ENCODE measurements around the gene KCNK4.
"Not testable (repeated sequence)": the region's sequence is repeated elsewhere in the genome, so short reads cannot be mapped to it uniquely, and the experiment has no call there.

KCNK4 gene

GRCh38 chr11:64292460-64293254 lies 1.6 kb downstream of the KCNK4 start:
- DNase-seq = no peak

- no peak for DNase-seq
Measured at GRCh38 chr11:64294774-64295173, 3.7 kb downstream of the KCNK4 start.

GRCh38 chr11:64295760-64296159 lies 4.7 kb downstream of the KCNK4 start:
- no peak for DNase-seq

GRCh38 chr11:64296236-64296635 lies 5.1 kb downstream of the KCNK4 start:
- no peak for DNase-seq

- DNase-seq = no peak
Measured at GRCh38 chr11:64296830-64297698, 6.0 kb downstream of the KCNK4 start.

- no peak for DNase-seq
Measured at GRCh38 chr11:64297699-64298358, 6.7 kb downstream of the KCNK4 start.

- DNase-seq = no peak
Measured at GRCh38 chr11:64298966-64299846, 8.1 kb downstream of the KCNK4 start.

GRCh38 chr11:64299847-64300648 lies 8.9 kb downstream of the KCNK4 start, which contains the start of gene CATSPERZ:
TSS of gene CATSPERZ (plus strand) at chr11:64300358. CDS start at chr11:64300411, 53 bp downstream.
- DNase-seq = no peak

GRCh38 chr11:64303109-64304031 lies 12.3 kb downstream of the KCNK4 start:
- no peak for DNase-seq

- no peak for DNase-seq
Measured at GRCh38 chr11:64304032-64304315, 12.9 kb downstream of the KCNK4 start.

- peak; percentile 92 for DNase-seq
Measured at GRCh38 chr11:64304316-64305072, 13.4 kb downstream of the KCNK4 start.

GRCh38 chr11:64305075-64305690 lies 14.1 kb downstream of the KCNK4 start, which contains the start of gene ESRRA:
TSS of gene ESRRA (plus strand) at chr11:64305524. CDS start at chr11:64307180, 1,656 bp downstream.
- DNase-seq = peak; percentile 98

GRCh38 chr11:64305691-64306562 lies 14.8 kb downstream of the KCNK4 start:
- peak; percentile 78 for DNase-seq

- DNase-seq = no peak
Measured at GRCh38 chr11:64306563-64306875, 15.4 kb downstream of the KCNK4 start.

GRCh38 chr11:64306876-64307622 lies 15.9 kb downstream of the KCNK4 start:
- DNase-seq = no peak

- DNase-seq = not testable (repeated sequence)
Measured at GRCh38 chr11:64307795-64308194, 16.7 kb downstream of the KCNK4 start.

GRCh38 chr11:64312947-64313346 lies 21.8 kb downstream of the KCNK4 start:
- DNase-seq = no peak

Data from CD4-positive, alpha-beta T cell treated with Interleukin-21 for 1 hour (primary cell).